GM18526 (cell line): ENCODE measurements around the gene TNS4.

ENCODE experiments used
- POLR2A ChIP-seq: IDR thresholded peaks from 3 replicates; pipeline ENCODE4 v1.6.1; 2011; ENCODE audit not compliant: insufficient read length; ENCODE audit errors: extremely low read depth

Gene TNS4

GRCh38 chr17:40475234-40475908, 26.1 kb downstream of the TNS4 start:
- TF ChIP-seq POLR2A = no peak

- TF ChIP-seq POLR2A = no peak
Observed at GRCh38 chr17:40474419-40475002, 26.9 kb downstream of the TNS4 start.

- no peak for TF ChIP-seq POLR2A
Observed at GRCh38 chr17:40473573-40474365, 27.7 kb downstream of the TNS4 start.

- TF ChIP-seq POLR2A = no peak
Observed at GRCh38 chr17:40472733-40473452, 28.5 kb downstream of the TNS4 start.

- no peak for TF ChIP-seq POLR2A
Observed at GRCh38 chr17:40471846-40472732, 29.3 kb downstream of the TNS4 start.

GRCh38 chr17:40470932-40471828, 30.2 kb downstream of the TNS4 start:
- TF ChIP-seq POLR2A = no peak

- no peak for TF ChIP-seq POLR2A
Observed at GRCh38 chr17:40469805-40470675, 31.4 kb downstream of the TNS4 start.

- no peak for TF ChIP-seq POLR2A
Observed at GRCh38 chr17:40468560-40468959, 32.9 kb downstream of the TNS4 start.

- no peak for TF ChIP-seq POLR2A
Observed at GRCh38 chr17:40467281-40467867, 34.0 kb downstream of the TNS4 start.

GRCh38 chr17:40466298-40466971, 35.0 kb downstream of the TNS4 start:
- TF ChIP-seq POLR2A = no peak

GRCh38 chr17:40464392-40464855, 37.0 kb downstream of the TNS4 start:
- TF ChIP-seq POLR2A = no peak

GRCh38 chr17:40463122-40463550, 38.3 kb downstream of the TNS4 start:
- no peak for TF ChIP-seq POLR2A
